ENCODE results near the gene CRYGN.

- TF ChIP-seq CTCF (IDR thresholded peaks at IDR 0.05), result no peak
- no peak for TF ChIP-seq POLR2A (IDR thresholded peaks at IDR 0.05)
Observed at GRCh38 chr7:151460474-151460855, 20.5 kb upstream of the CRYGN start.

Measured in esophagus squamous epithelium (tissue), 4 donors.